ENCODE data around the gene MT1M. TPM values are rescaled to one million over a fixed set of nuclear protein-coding genes. Genes with fewer than 3 reads are reported as not detected.

The MT1M gene
- total and polyA plus RNA-seq, 2 of the 4 experiments (the other 2 are of a cell fraction): 0.10 TPM; not detected in 1

DNA sequence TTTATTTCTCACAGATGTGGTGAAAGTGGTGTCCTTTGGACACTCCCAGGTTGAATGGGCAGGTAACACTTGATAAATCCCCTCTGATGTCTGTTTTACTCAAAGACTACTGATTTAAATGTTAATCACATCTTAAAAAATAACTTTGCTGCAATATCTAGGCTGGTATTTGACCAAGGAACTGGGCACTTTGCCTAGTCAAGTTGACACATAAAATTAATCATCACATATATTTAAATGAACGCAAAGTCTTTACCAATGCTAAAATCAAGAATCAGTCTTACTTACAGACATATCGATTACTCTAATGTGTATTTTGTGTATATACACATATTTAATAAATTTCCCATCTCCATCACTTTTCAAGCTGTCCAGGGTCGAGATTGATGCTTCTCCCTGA lies 17.1 kb upstream of the MT1M start:
- H2BK15ac ChIP-seq (ENCODE audit: low read depth, low read length): peak overlapping the region; percentile 60; the same call in 1 of the 3 replicates
- H3K27me3 ChIP-seq (ENCODE audit: control insufficient read depth, insufficient read depth, low read length): no peaks in the 10 kb centered on the region
- no peak overlapping the region for H3K23ac ChIP-seq (ENCODE audit: low read depth, low read length)
- H3K9me1 ChIP-seq (ENCODE audit: insufficient read depth, low read length): peaks cover 25% of the 10 kb centered on the region
- peaks cover 31% of the 10 kb centered on the region for H3K4me1 ChIP-seq (ENCODE audit: control insufficient read depth, insufficient read depth, low read length)
- H4K8ac ChIP-seq (ENCODE audit: low read depth in 2 of 2, low read length in 2 of 2): peak overlapping the region; percentile 51 to 78; a peak in 2 of 4 replicates
- H3K27ac ChIP-seq (ENCODE audit: insufficient read depth, low read length): no peak overlapping the region
- peak overlapping the region; percentile 96 for H2BK5ac ChIP-seq (ENCODE audit: low read depth, low read length, poor library complexity, severe bottlenecking)
- H4K20me1 ChIP-seq (ENCODE audit: insufficient read depth, low read length): no peaks in the 10 kb centered on the region
- dilution Hi-C loops (cut with HindIII; ENCODE audit: low sequenced_read_pairs, unreplicated experiment): no loop called here
- ChIA-PET CTCF (no interaction called here), POLR2A (ENCODE audit: unreplicated experiment) (no interaction called here)
- H3K79me1 ChIP-seq (ENCODE audit: low read depth in 1 of 2, low read length in 2 of 2): peaks cover 2 to 53% of the 10 kb centered on the region in 2 experiments; a peak in 3 of 4 replicates
- peak overlapping the region; percentile 99 for H2AK5ac ChIP-seq (ENCODE audit: low read depth, low read length)
- peak overlapping the region; percentile 92; the same call in 1 of the 2 replicates for H2BK120ac ChIP-seq (ENCODE audit: low read depth, low read length)
- 0 out of 2 replicates have a peak overlapping the region, but pooled peaks have one; percentile 86 for H4K91ac ChIP-seq (ENCODE audit: insufficient read depth, low read depth, low read length)
- H2AFZ ChIP-seq (replicated peaks; ENCODE audit: low read length, poor library complexity): no peak overlapping the region
- DNase-seq (peak; percentile 48), ATAC-seq (ENCODE audit: low read depth) (no peak)
- H2AK9ac ChIP-seq (replicated peaks; ENCODE audit: low read depth, low read length, poor library complexity): no peak overlapping the region
- in situ Hi-C loops (cut with MboI; ENCODE audit: low sequenced_read_pairs): no loop called here
- no peak overlapping the region for H3K18ac ChIP-seq (ENCODE audit: low read depth, low read length)
- H3K14ac ChIP-seq (replicated peaks; ENCODE audit: low read depth, low read length): peak overlapping the region; percentile 38; the same call in 1 of the 2 replicates
- no TSS peak for BruUV-seq (replicated peaks)
- H3K9ac ChIP-seq (ENCODE audit: low read depth, low read length): no peak overlapping the region
- peak overlapping the region; percentile 89; the same call in 1 of the 2 replicates for H2BK20ac ChIP-seq (ENCODE audit: low read depth, low read length)
- no peak overlapping the region for H4K5ac ChIP-seq (ENCODE audit: low read depth, low read length)
- 100% methylated on average over 1 of the region's 3 CpGs; no CpG with 5 or more reads in 1 of the 2 experiments for WGBS, 2 experiments (ENCODE audit: extremely low coverage in 2 of 2, insufficient read length in 1 of 2)
- no peak overlapping the region for H3K4me2 ChIP-seq (ENCODE audit: low read depth, low read length)
- intact Hi-C loops (cut with micrococcal nuclease): no loop called here
- no peaks in the 10 kb centered on the region for H3K36me3 ChIP-seq (ENCODE audit: control insufficient read depth, insufficient read depth, low read length)
- peak overlapping the region; percentile 93; the same call in 1 of the 2 replicates for H3K4ac ChIP-seq (ENCODE audit: low read depth, low read length)
- H3K4me3 ChIP-seq (ENCODE audit: insufficient read depth, low read depth, low read length): no peak overlapping the region
- H3K56ac ChIP-seq (ENCODE audit: extremely low read depth, insufficient read depth, low read length): no peak overlapping the region
- no peaks in the 10 kb centered on the region for H3K9me3 ChIP-seq (ENCODE audit: control insufficient read depth, insufficient read depth, low read length)
- no peak for TF ChIP-seq RFX5 (IDR thresholded peaks at IDR 0.05; ENCODE audit: low read depth, low read length)
- no peak for TF ChIP-seq FOS (IDR thresholded peaks at IDR 0.05; ENCODE audit: low read depth, low read length)
